IPS-20b (cell line): ENCODE data around the gene PCK2.
"Not testable (repeated sequence)": the region's sequence is repeated elsewhere in the genome, so short reads cannot be mapped to it uniquely, and the experiment has no call there.

Experiments
- H3K27ac ChIP-seq: one replicate; pipeline ENCODE4 v1.5.1; 2013; ENCODE audit warnings: low read length
- H3K27me3 ChIP-seq: 2 replicates; pipeline ENCODE4 v1.6.1; 2013; ENCODE audit warnings: mild to moderate bottlenecking, low read length, inconsistent platforms; ENCODE audit not compliant: insufficient read depth
- H3K36me3 ChIP-seq: 2 replicates; pipeline ENCODE4 v1.6.1; 2013; ENCODE audit warnings: low read depth, mild to moderate bottlenecking, inconsistent platforms, low read length, moderate library complexity; ENCODE audit not compliant: insufficient read depth
- H3K4me1 ChIP-seq: 2 replicates; pipeline ENCODE4 v1.6.1; 2013; ENCODE audit warnings: mild to moderate bottlenecking, control low read depth, inconsistent platforms, low read length, moderate library complexity; ENCODE audit not compliant: insufficient read depth
- H3K4me3 ChIP-seq: 2 replicates; pipeline ENCODE4 v1.5.1; 2013; ENCODE audit warnings: mild to moderate bottlenecking, low read length, inconsistent platforms
- H3K9ac ChIP-seq: 2 replicates; pipeline ENCODE4 v1.6.1; 2013; ENCODE audit warnings: low read depth, mild to moderate bottlenecking, inconsistent platforms, low read length, moderate library complexity
- H3K9me3 ChIP-seq: 2 replicates; pipeline ENCODE4 v1.6.1; 2013; ENCODE audit warnings: mild to moderate bottlenecking, low read depth, low read length, inconsistent platforms; ENCODE audit not compliant: insufficient read depth

Gene PCK2

DNA sequence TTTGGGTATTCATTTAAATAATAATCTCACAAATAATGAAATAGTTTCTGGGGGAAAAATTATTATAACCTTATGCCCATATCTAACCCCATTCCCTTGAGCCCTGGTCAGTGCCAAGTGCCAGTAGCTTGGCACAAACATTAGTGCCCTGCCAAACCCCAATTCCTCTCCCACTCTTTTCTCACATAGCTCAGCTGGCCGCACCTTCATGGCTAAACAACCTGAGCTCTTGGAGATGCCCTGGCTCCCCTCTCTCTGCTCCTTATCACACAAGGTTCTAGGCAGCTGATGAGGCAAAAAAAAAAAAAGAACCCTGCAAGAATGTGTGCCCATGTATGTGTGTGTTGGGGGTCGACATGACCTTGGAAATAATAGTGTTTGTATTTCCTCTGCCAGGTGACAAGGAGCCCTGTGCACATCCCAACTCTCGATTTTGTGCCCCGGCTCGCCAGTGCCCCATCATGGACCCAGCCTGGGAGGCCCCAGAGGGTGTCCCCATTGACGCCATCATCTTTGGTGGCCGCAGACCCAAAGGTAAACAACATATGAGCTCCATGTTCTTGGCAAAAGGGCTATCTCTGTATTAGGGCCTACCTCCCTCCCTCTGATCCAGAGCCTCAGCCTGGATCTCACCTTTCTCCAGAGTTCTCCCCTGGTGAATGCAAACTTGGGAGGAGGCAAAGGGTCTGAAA lies 8.4 kb downstream of the PCK2 start:
- peaks cover 4% of the 10 kb centered on the region; the same call in 1 of the 2 replicates for H3K9me3 ChIP-seq
- no peaks in the 10 kb centered on the region for H3K4me1 ChIP-seq
- no peak overlapping the region for H3K27ac ChIP-seq
- no peaks in the 10 kb centered on the region for H3K27me3 ChIP-seq
- H3K36me3 ChIP-seq, result peaks cover 59% of the 10 kb centered on the region
- no peak overlapping the region for H3K4me3 ChIP-seq
- no peak overlapping the region for H3K9ac ChIP-seq

DNA sequence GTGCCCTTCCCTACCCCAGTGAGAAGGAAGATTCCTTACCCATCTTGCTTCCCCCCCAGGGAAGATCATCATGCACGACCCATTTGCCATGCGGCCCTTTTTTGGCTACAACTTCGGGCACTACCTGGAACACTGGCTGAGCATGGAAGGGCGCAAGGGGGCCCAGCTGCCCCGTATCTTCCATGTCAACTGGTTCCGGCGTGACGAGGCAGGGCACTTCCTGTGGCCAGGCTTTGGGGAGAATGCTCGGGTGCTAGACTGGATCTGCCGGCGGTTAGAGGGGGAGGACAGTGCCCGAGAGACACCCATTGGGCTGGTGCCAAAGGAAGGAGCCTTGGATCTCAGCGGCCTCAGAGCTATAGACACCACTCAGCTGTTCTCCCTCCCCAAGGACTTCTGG lies 9.3 kb downstream of the PCK2 start:
- Histone ChIP-seq H3K9me3 (peaks cover 4% of the 10 kb centered on the region; the same call in 1 of the 2 replicates), H3K4me3 (no peak overlapping the region), H3K36me3 (peaks cover 50% of the 10 kb centered on the region), H3K9ac (no peak overlapping the region), H3K4me1 (no peaks in the 10 kb centered on the region), H3K27me3 (no peaks in the 10 kb centered on the region), H3K27ac (no peak overlapping the region)

DNA sequence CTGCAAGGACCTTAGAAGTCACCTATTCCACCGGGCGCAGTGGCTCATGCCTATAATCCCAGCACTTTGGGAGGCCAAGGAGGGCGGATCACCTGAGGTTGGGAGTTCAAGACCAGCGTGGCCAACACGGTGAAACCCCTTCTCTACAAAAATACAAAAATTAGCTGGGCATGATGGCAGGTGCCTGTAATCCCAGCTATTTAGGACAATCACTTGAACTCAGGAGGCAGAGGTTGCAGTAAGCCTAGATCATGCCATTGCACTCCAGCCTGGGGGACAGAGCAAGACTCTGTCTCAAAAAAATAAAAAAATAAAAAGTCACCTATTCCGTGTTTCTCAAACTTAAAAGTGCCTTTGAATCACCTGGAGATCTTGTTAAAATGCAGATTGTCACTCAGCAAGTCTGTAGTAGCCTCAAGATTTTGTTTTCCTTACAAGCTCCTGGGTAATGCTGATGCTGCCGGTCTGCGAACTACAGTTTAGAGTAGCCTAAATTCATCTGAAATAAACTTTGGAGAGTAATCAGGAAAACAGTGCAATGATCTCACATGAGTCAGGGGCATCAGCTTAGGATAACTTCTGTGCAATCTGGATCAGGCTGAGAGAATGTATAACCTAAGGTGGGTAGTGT lies 11.6 kb downstream of the PCK2 start:
- peaks cover 29% of the 10 kb centered on the region for H3K36me3 ChIP-seq
- H3K4me1 ChIP-seq, H3K9ac ChIP-seq, H3K27me3 ChIP-seq, H3K4me3 ChIP-seq, H3K27ac ChIP-seq, H3K9me3 ChIP-seq: not testable (repeated sequence)

DNA sequence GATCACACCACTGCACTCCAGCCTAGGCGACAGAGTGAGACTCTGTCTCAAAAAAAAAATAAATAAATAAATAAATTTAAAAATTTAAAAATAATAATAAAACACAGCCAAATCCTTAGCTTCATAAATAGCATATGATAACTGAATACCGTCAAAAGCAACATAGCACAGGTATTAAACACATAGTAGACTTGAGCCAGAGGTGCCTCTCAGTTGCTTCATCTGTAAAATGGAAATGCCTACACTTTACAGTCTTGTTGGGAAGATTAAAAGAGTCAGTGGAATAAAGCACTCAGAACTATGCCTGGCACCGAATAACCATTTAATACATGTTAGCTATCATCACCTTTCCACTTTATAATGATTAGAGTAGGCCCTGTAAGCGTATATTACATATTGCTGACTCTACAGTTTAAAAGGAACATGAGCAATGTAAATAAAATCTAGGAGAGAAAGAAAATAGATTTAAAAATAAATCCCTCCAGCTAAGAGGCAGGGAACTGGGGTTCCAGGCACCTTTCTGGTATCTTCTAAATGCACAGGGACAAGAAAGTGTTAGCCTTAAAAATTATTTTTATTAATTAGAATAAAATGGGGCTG lies 12.7 kb downstream of the PCK2 start:
- Histone ChIP-seq H3K27ac (no peak overlapping the region), H3K9me3 (peaks cover 4% of the 10 kb centered on the region; the same call in 1 of the 2 replicates), H3K9ac (no peak overlapping the region), H3K4me3 (no peak overlapping the region), H3K27me3 (no peaks in the 10 kb centered on the region), H3K4me1 (0 out of 2 replicates have a peak, but pooled peaks cover 2% of the 10 kb centered on the region), H3K36me3 (peaks cover 21% of the 10 kb centered on the region)

DNA sequence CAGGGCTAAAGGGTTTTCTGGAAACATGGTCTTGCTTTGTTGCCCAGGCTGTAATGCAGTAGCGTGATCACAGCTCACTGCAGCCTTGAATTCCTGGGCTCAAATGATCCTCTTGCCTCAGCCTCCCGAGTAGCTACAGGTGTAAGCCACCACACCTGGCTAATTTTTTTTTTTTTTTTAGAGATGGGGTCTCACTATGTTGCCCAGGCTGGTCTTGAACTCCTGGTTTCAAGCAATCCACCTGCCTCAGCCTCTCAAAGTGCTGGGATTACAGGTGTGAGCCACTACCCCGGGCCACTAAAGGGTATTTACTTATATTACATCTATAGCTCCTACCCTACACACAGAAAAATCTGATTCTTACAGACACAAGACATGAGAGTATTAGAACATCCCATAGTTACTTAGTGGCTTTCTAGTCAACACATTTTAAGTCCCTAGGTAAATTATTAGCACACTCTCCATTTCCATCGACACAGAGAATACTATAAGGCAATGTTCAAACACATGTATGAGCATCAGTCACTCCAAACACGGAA lies 14.3 kb downstream of the PCK2 start:
- H3K9ac ChIP-seq, result no peak overlapping the region
- H3K27ac ChIP-seq, result no peak overlapping the region
- peaks cover 4% of the 10 kb centered on the region; the same call in 1 of the 2 replicates for H3K9me3 ChIP-seq
- H3K36me3 ChIP-seq, result peaks cover 8% of the 10 kb centered on the region
- H3K27me3 ChIP-seq, result no peaks in the 10 kb centered on the region
- no peak overlapping the region for H3K4me3 ChIP-seq
- H3K4me1 ChIP-seq, result 0 out of 2 replicates have a peak, but pooled peaks cover 2% of the 10 kb centered on the region

DNA sequence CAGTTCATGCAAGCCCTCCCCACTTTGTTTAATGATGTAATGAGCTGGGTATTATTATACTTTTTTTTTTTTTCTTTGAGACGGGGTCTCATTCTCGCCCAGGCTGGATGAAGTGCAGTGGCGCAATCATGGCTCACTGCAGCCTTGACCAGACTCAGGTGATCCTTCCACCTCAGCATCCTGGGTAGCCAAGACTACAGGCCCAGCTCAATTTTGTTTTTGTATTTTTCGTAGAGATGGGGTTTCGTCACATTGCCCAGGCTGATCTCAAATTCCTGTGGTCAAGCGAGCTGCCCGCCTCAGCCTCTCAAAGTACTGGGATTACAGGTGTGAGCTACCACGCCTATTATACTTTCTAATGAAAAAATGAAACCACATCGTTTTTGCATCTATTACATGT lies 15.9 kb downstream of the PCK2 start:
- Histone ChIP-seq H3K36me3 (no peaks in the 10 kb centered on the region), H3K4me3 (no peak overlapping the region), H3K27me3 (no peaks in the 10 kb centered on the region), H3K9me3 (no peaks in the 10 kb centered on the region), H3K9ac (no peak overlapping the region), H3K4me1 (0 out of 2 replicates have a peak, but pooled peaks cover 2% of the 10 kb centered on the region), H3K27ac (no peak overlapping the region)

DNA sequence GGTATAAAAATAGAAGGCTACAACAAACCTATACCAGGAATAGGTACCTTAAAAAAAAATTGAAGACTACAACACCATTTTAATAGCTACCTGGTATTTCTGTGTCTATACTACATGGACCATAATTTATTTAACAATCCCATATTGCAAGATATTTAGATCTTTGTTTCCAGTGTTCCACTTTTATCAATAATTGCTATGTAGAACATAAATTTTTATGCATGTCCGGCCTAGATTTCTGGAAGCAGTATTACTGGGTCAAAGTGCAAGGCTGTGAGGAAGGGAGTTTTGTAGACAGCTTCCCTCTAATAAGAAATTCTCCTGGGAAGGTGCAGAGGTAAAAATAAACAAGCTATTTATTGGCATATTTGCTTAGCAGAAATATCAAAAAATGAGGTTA lies 16.4 kb downstream of the PCK2 start:
- Histone ChIP-seq H3K9ac (no peak overlapping the region), H3K9me3 (no peaks in the 10 kb centered on the region), H3K36me3 (no peaks in the 10 kb centered on the region), H3K4me3 (no peak overlapping the region), H3K27ac (no peak overlapping the region), H3K27me3 (no peaks in the 10 kb centered on the region), H3K4me1 (peaks cover 2% of the 10 kb centered on the region; the same call in 1 of the 2 replicates)

DNA sequence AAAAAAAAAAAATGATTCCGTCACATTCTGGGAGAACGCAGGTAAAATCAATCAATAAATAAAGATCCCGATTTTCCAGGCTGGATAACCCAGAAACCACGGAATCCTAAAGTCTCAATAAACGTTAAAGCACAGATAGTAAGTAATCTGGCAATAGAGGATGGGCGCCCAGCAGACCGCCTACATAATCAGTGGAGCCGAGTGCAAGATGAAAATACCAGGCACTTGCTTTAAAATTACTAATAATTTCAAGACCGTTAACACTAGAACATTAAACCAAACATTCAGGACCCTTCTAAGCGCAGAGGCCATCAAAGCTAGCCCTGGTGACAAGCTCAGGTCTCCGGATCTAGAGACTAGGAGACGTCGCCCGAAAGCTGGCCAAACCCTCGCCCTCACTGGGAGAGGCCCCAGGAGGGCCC lies 19.3 kb downstream of the PCK2 start:
- Histone ChIP-seq H3K9me3 (no peaks in the 10 kb centered on the region), H3K9ac (peak overlapping the region; percentile 85; the same call in 1 of the 2 replicates), H3K27ac (peak overlapping the region; percentile 52), H3K4me3 (peak overlapping the region; percentile 94), H3K4me1 (peaks cover 9% of the 10 kb centered on the region; the same call in 1 of the 2 replicates), H3K27me3 (no peaks in the 10 kb centered on the region), H3K36me3 (peaks cover 18% of the 10 kb centered on the region)

DNA sequence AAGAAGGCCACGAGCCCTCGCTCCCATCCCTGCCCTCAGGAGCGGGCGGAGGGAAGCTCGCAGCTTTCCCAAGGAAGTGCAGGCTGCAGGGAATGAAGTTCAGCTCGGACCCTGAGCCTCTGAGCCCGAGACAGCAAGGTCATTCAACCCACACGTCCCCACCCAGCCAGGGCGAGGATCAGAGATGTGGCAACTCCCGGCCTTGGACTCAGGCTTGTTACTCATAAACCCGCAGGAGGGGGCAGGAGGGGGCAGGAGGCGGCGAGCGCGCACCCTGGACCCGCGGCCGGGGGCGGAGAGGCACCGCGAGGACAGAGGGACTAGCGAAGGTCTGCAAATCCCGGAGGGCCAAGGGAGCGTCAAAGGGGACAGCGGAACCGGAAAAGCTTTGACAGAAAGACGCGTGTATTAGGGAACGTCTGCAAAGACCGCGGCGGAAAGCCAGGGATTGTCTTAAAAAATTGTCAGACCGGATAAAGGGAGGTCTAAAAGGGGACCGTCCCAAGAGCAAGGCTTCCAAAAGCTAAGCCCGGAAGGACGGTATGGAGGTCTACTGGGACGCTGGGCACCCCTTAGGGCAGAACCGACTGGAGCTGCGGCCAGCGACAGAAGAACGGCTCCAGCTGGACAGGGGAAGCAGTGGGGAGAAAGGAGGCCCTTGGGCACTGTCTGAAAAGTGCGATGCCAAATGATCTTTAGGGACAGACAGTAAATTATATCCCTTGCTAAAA lies 19.9 kb downstream of the PCK2 start:
- Histone ChIP-seq H3K9ac (peak overlapping the region; percentile 85; the same call in 1 of the 2 replicates), H3K4me1 (peaks cover 6% of the 10 kb centered on the region; the same call in 1 of the 2 replicates), H3K27ac (peak overlapping the region; percentile 52), H3K9me3 (no peaks in the 10 kb centered on the region), H3K27me3 (no peaks in the 10 kb centered on the region), H3K36me3 (peaks cover 23% of the 10 kb centered on the region), H3K4me3 (peak overlapping the region; percentile 94)

DNA sequence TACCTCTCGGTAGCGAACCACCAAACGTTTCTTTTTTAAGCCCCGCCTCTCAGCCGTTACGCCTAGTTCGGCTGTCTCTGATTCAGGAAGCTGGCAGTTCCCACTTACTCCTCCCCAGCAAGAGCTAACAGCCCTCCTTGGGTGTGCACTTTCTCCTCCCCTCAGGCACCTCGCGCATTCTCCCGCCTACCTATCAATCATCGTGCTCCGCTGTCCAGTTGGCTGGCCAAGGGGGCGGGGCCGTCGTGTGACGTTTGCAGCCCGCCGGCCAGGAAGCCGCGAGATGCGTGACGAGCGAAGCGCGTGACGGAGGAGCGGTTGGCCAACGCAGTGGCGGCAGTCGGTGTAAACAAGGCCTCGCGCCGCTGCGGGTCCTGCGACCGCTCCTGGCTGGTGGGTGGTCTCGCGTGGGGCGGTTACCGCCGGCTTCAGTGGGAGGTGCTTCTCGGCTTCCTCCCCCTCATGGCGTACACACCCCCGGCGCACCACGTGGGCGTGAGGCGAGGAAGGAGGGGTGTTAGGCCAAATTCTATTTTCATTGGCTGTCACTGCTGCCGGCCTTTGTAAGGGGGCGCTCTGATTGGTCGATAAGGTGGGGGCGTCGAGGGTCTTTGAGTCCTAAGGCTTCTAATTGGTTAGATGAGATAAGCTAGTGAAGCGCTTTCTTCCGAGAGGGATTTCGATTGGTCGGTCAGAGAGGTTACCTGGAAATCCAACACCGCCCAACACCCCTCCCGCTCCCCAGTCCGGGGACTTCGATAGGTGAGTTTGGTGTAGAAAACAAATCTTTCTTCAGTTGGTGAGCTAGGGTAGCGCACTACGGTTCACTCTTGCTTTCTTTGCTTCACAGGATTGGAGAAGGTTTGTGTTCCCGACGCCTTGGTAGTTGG lies 20.7 kb downstream of the PCK2 start, which contains the start of the genes DCAF11 and NRL:
DCAF11 (plus strand) TSS at position 246 of the 890 bp plus-strand sequence. CDS start 818 bp downstream, outside the sequence.
NRL (minus strand) TSS at position 418 of the 890 bp plus-strand sequence. CDS start 32,101 bp downstream, outside the sequence.
- peaks cover 32% of the 10 kb centered on the region for H3K36me3 ChIP-seq
- peak within 1 kb of the TSS; percentile 52 for H3K27ac ChIP-seq
- peaks cover 6% of the 10 kb centered on the region; the same call in 1 of the 2 replicates for H3K4me1 ChIP-seq
- peak within 1 kb of the TSS; percentile 85 for H3K9ac ChIP-seq
- H3K4me3 ChIP-seq, result peak within 1 kb of the TSS; percentile 94
- H3K27me3 ChIP-seq, result no peaks in the 10 kb centered on the region
- no peaks in the 10 kb centered on the region for H3K9me3 ChIP-seq
